Frontal cortex (tissue), 4 donors: Measurements from ENCODE around the gene CTNNA1. TPM values are rescaled to one million over a fixed set of nuclear protein-coding genes. Genes with fewer than 3 reads are reported as not detected.

Experiments
- DNase-seq, 2 donors: peaks; one replicate each; pipeline ENCODE4 v3.0.0; 2012; ENCODE audit warnings: low spot score in 2 of 2
- FAIRE-seq: peaks from 2 replicates; lab custom pipeline; 2012; peaks lifted over from hg19 to GRCh38; lab: Jason Lieb, UNC
- total RNA-seq: library from RNA; depleted of rRNA; stranded (reverse); fragments of >200 nt; gene quantifications from one replicate; pipeline ENCODE4 v1.2.3, GENCODE V29; 2014
- donor health status: control.
- donor health status: control.
- donor health status: control.

Gene CTNNA1
- total RNA-seq, 1 donor from 2014 or later: 220 TPM

GRCh38 chr5:138843316-138844124 lies 90.3 kb downstream of the CTNNA1 start:
- FAIRE-seq: no peak

GRCh38 chr5:138844125-138844461 lies 90.9 kb downstream of the CTNNA1 start:
- FAIRE-seq (no peak), DNase-seq (no peak)

More at GRCh38 chr5:138843316-138844124, 90.3 kb downstream of the CTNNA1 start:
- DNase-seq: no peak

- DNase-seq (peak in 1 of 2 donors; percentile 19), FAIRE-seq (no peak)
Measured at GRCh38 chr5:138844812-138845513, 91.7 kb downstream of the CTNNA1 start.

- no peak for DNase-seq
- no peak for FAIRE-seq
Measured at GRCh38 chr5:138849439-138849838, 96.2 kb downstream of the CTNNA1 start.

- DNase-seq: no peak
- FAIRE-seq: no peak
Measured at GRCh38 chr5:138849882-138850281, 96.7 kb downstream of the CTNNA1 start.

GRCh38 chr5:138850865-138851435 lies 97.7 kb downstream of the CTNNA1 start:
- FAIRE-seq: no peak
- no peak for DNase-seq

GRCh38 chr5:138853132-138853531 lies 99.9 kb downstream of the CTNNA1 start:
- DNase-seq (no peak), FAIRE-seq (no peak)

- no peak for FAIRE-seq
- DNase-seq: no peak
Measured at GRCh38 chr5:138867011-138867410, 113.8 kb downstream of the CTNNA1 start.

GRCh38 chr5:138869038-138869437 lies 115.8 kb downstream of the CTNNA1 start:
- FAIRE-seq: no peak
- DNase-seq: no peak

- FAIRE-seq: no peak
Measured at GRCh38 chr5:138869763-138870500, 116.7 kb downstream of the CTNNA1 start.

GRCh38 chr5:138870611-138871010 lies 117.4 kb downstream of the CTNNA1 start:
- no peak for DNase-seq
- FAIRE-seq: no peak

More at GRCh38 chr5:138869763-138870500, 116.7 kb downstream of the CTNNA1 start:
- no peak for DNase-seq

- no peak for DNase-seq
- no peak for FAIRE-seq
Measured at GRCh38 chr5:138872841-138873465, 119.7 kb downstream of the CTNNA1 start.

GRCh38 chr5:138873466-138874221 lies 120.4 kb downstream of the CTNNA1 start:
- DNase-seq (no peak), FAIRE-seq (no peak)

GRCh38 chr5:138874241-138874640 lies 121.0 kb downstream of the CTNNA1 start:
- DNase-seq (no peak), FAIRE-seq (no peak)

GRCh38 chr5:138874771-138875551 lies 121.7 kb downstream of the CTNNA1 start, which contains the start of gene LRRTM2:
Gene LRRTM2 (minus strand): TSS chr5:138875335. CDS start chr5:138874911, 424 bp downstream.
- peak; percentile 28 to 39 for DNase-seq

GRCh38 chr5:138875552-138875875 lies 122.3 kb downstream of the CTNNA1 start:
- FAIRE-seq (no peak), DNase-seq (no peak)

More at GRCh38 chr5:138874771-138875551, 121.7 kb downstream of the CTNNA1 start, which contains the start of gene LRRTM2:
- FAIRE-seq: no peak

GRCh38 chr5:138875946-138876345 lies 122.7 kb downstream of the CTNNA1 start:
- DNase-seq (no peak), FAIRE-seq (no peak)

GRCh38 chr5:138876811-138877210 lies 123.6 kb downstream of the CTNNA1 start:
- FAIRE-seq (no peak), DNase-seq (no peak)
